Stomach (tissue), 9 donors: ENCODE results near the gene SMC1B. TPM values are rescaled to one million over a fixed set of nuclear protein-coding genes. Genes with fewer than 3 reads are reported as not detected.
"Not testable (repeated sequence)": the region's sequence is repeated elsewhere in the genome, so short reads cannot be mapped to it uniquely, and the experiment has no call there.

ENCODE experiments used
- DNase-seq, 2 donors: peaks; one replicate each; pipeline versions ENCODE4 v3.0.0 to v3.0.0-alpha.2; 2013 to 2019
- H3K27ac ChIP-seq, 5 donors: fragments of 200-600 bp in 4 of 5; sonication (generic) in 4 of 5; one replicate each; pipeline ENCODE4 v1.5.1; 2013 to 2019; ENCODE audit warnings: mild to moderate bottlenecking in 1 of 5, moderate library complexity in 1 of 5
- H3K27me3 ChIP-seq, 3 donors: fragments of 200-600 bp; sonication (generic); one replicate each; pipeline ENCODE4 v1.5.1; 2017 to 2019; ENCODE audit warnings: mixed run types in 1 of 3
- H3K36me3 ChIP-seq, 4 donors: fragments of 200-600 bp; sonication (generic); 1 replicate in 3 of 4; 2 replicates in 1 of 4; pipeline ENCODE4 v1.5.1; 2016 to 2019
- H3K4me1 ChIP-seq, 4 donors: fragments of 200-600 bp; sonication (generic); one replicate each; pipeline ENCODE4 v1.5.1; 2016 to 2019
- H3K4me3 ChIP-seq, 4 donors: fragments of 200-600 bp; sonication (generic) in 3 of 4; one replicate each; pipeline ENCODE4 v1.5.1; 2016 to 2019; ENCODE audit warnings: mild to moderate bottlenecking in 1 of 4
- H3K9me3 ChIP-seq, 4 donors: fragments of 200-600 bp; sonication (generic); one replicate each; pipeline ENCODE4 v1.5.1; 2016 to 2019
- EP300 ChIP-seq: sonication (generic); formaldehyde crosslinking; IDR thresholded peaks from one replicate; pipeline ENCODE4 v1.6.1; 2017; ENCODE audit warnings: antibody characterized with exemption
- POLR2A ChIP-seq, 4 donors: fragments of 450-650 bp; IDR thresholded peaks; one replicate each; pipeline ENCODE4 v1.6.1; 2016; ENCODE audit warnings: antibody characterized with exemption in 4 of 4, control low read depth in 2 of 4, mild to moderate bottlenecking in 1 of 4, moderate library complexity in 1 of 4
- POLR2AphosphoS5 ChIP-seq, 3 donors: sonication (generic); formaldehyde crosslinking; IDR thresholded peaks; one replicate each; pipeline ENCODE4 v1.6.1; 2016; ENCODE audit warnings: antibody characterized with exemption in 3 of 3
- WGBS, 5 donors: extraction: QIAGEN DNeasy Blood & Tissue Kit in 3 of 5; methylation state at CpG; one replicate each; pipeline versions ENCODE4 v1.1.5 to v1.1.7; 2013 to 2018; 5-methylcytosine and 5-hydroxymethylcytosine counted together
- intact Hi-C: fragments of 100-400 bp; cut with DNase I; formaldehyde crosslinking; loops from one replicate; pipeline ENCODE4 v1.15.1; 2023; ENCODE audit warnings: low total_unique reads
- polyA plus RNA-seq, 3 donors: library from polyadenylated mRNA; stranded (reverse); fragments of 200-250 nt; gene quantifications; one replicate each; pipeline ENCODE4 v1.2.3, GENCODE V29; 2013
- total RNA-seq, 5 donors: library from RNA; depleted of rRNA; stranded (reverse); fragments of >200 nt; gene quantifications; one replicate each; pipeline versions ENCODE4 v1.1.0 to v1.2.3, GENCODE V29; 2014 to 2016
- TF ChIP-seq, protein P1 (sequence below), 7 experiments: fragments of 450-650 bp in 4 of 7; fragments of 200-600 bp in 3 of 7; sonication (generic) in 3 of 7; IDR thresholded peaks; one replicate each; pipeline ENCODE4 v1.5.1; 2016 to 2019; ENCODE audit warnings: antibody characterized with exemption in 7 of 7, control low read depth in 2 of 7, mild to moderate bottlenecking in 1 of 7
- donor health status: healthy with polysubstance abuse.
- donor health status: Bipolar disorder and iron deficiency.
- donor health status: healthy.

SMC1B gene
- total and polyA plus RNA-seq, 8 donors, result 0.05 TPM; not detected in 7

DNA sequence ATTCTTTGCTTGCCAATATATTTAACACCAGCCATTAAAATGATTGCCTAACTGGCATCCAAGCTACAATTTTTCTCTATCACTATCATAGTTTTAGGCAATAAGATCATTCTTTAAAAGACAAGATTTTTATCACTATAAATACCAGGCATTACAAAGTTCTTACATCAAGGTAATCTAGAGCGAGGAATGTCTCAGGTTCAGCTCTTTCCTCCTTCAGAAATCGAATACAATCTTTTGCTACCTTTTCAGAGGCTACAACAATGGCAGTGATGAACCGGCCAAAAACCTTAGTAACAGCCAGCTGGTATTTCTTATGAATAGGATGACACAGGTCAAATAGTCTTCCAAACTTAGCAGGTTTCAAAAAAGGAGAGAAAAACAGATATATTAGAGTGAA is 23.9 kb downstream of the SMC1B start:
- H3K9me3 ChIP-seq, result no peaks in the 10 kb centered on the region
- no peak overlapping the region for H3K27ac ChIP-seq
- H3K4me3 ChIP-seq, result no peak overlapping the region
- intact Hi-C loops, result no loop called here
- no peaks in the 10 kb centered on the region for H3K4me1 ChIP-seq
- no peak for TF ChIP-seq POLR2AphosphoS5 (IDR thresholded peaks at IDR 0.05)
- TF ChIP-seq EP300, result no peak
- TF ChIP-seq, protein P1, sequence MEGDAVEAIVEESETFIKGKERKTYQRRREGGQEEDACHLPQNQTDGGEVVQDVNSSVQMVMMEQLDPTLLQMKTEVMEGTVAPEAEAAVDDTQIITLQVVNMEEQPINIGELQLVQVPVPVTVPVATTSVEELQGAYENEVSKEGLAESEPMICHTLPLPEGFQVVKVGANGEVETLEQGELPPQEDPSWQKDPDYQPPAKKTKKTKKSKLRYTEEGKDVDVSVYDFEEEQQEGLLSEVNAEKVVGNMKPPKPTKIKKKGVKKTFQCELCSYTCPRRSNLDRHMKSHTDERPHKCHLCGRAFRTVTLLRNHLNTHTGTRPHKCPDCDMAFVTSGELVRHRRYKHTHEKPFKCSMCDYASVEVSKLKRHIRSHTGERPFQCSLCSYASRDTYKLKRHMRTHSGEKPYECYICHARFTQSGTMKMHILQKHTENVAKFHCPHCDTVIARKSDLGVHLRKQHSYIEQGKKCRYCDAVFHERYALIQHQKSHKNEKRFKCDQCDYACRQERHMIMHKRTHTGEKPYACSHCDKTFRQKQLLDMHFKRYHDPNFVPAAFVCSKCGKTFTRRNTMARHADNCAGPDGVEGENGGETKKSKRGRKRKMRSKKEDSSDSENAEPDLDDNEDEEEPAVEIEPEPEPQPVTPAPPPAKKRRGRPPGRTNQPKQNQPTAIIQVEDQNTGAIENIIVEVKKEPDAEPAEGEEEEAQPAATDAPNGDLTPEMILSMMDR (IDR thresholded peaks at IDR 0.05), result no peak
- no peak for TF ChIP-seq POLR2A (IDR thresholded peaks at IDR 0.05)
- peaks cover 0 to 3% (median 0%) of the 10 kb centered on the region in 3 donors for H3K27me3 ChIP-seq
- 79 to 89% (median 84%) methylated on average over 3 of the region's 3 CpGs for WGBS, 5 donors
- DNase-seq, result no peak
- H3K36me3 ChIP-seq, result no peaks in the 10 kb centered on the region

DNA sequence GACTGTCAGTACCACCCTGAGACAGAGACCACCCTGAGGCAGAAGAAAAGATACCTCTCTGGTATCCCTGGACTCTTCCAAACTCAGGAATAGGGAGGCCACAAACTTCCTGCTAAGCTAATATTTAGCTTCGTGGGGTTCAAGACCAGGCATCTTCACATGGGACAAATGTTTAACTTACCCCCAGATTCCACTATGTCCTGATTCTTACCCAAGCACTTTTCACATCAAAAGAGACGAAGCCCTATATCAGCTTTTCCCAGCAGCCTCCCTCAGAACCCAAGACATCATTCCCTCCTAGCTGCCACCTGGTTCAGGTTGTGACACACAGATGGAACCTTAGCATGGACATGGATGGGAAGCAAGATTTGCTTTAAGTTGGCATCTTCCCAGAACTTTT is 32.1 kb downstream of the SMC1B start:
- DNase-seq, result no peak
- TF ChIP-seq, protein P1 (IDR thresholded peaks at IDR 0.05), result no peak
- no peak for TF ChIP-seq POLR2A (IDR thresholded peaks at IDR 0.05)
- TF ChIP-seq EP300, result no peak
- H3K27ac ChIP-seq, result no peak overlapping the region
- intact Hi-C loops, result no loop called here
- no peaks in the 10 kb centered on the region for H3K9me3 ChIP-seq
- no peaks in the 10 kb centered on the region for H3K36me3 ChIP-seq
- 82 to 94% (median 90%) methylated on average over 2 of the region's 2 CpGs for WGBS, 5 donors
- H3K27me3 ChIP-seq, result no peaks in the 10 kb centered on the region
- no peak overlapping the region for H3K4me3 ChIP-seq
- H3K4me1 ChIP-seq, result peaks cover 0 to 6% (median 0%) of the 10 kb centered on the region in 4 donors

DNA sequence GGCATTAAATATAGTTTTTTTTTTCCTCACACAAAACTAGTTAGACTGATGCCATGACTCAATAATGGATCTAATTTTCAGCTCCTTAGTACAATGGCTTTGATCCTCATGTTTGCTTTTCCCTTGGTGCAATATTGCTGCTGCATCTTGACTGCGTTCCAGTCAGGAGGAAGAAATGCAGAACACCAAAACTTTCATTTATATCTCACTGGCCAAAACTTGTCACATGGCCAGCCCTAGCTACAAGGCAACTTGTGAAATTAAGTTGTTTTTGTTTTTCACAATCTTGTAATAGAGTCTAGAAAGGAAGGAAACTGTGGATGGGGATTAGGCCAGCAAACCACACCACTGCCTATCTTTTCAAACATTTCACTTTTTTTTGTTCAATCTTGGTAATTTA is 36.7 kb downstream of the SMC1B start:
- peaks cover 0 to 6% (median 0%) of the 10 kb centered on the region in 4 donors for H3K4me1 ChIP-seq
- H3K9me3 ChIP-seq, result no peaks in the 10 kb centered on the region
- no peak for TF ChIP-seq POLR2AphosphoS5 (IDR thresholded peaks at IDR 0.05)
- no peak for TF ChIP-seq EP300
- TF ChIP-seq POLR2A (IDR thresholded peaks at IDR 0.05), result no peak
- TF ChIP-seq, protein P1 (IDR thresholded peaks at IDR 0.05), result no peak
- intact Hi-C loops, result no loop called here
- WGBS, 5 donors, result 43 to 61% (median 55%) methylated on average over 1 of the region's 1 CpG
- peak in 1 of 2 donors; percentile 15 for DNase-seq
- H3K36me3 ChIP-seq, result no peaks in the 10 kb centered on the region
- H3K27ac ChIP-seq, result no peak overlapping the region
- H3K27me3 ChIP-seq, result no peaks in the 10 kb centered on the region
- no peak overlapping the region for H3K4me3 ChIP-seq

DNA sequence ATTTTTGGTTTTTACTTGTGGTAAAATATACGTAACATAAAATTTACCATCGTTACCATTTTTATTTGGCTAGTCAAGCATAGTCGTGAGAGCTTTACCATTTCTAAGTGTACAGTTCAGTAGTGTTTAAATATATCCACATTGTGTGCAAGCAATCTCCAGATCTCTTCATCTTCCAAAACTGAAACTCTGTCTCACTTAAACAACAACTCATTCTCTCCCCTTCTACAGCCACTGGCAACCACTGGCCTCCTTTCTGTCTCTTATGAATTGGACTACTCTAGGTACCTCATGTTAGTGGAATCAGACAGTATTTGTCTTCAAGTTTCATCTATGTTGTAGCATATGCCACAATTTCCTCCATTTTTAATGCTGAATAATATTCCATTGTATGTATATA is 37.4 kb downstream of the SMC1B start:
- TF ChIP-seq POLR2AphosphoS5 (IDR thresholded peaks at IDR 0.05) (no peak), EP300 (no peak), POLR2A (IDR thresholded peaks at IDR 0.05) (no peak)
- TF ChIP-seq, protein P1 (IDR thresholded peaks at IDR 0.05), result no peak
- no peak for DNase-seq
- Histone ChIP-seq H3K4me1 (peaks cover 0 to 6% (median 0%) of the 10 kb centered on the region in 4 donors), H3K27ac (no peak overlapping the region), H3K36me3 (no peaks in the 10 kb centered on the region), H3K4me3 (no peak overlapping the region), H3K27me3 (no peaks in the 10 kb centered on the region), H3K9me3 (no peaks in the 10 kb centered on the region)
- intact Hi-C loops, result no loop called here
- 75 to 96% (median 88%) methylated on average over 3 of the region's 3 CpGs for WGBS, 5 donors

DNA sequence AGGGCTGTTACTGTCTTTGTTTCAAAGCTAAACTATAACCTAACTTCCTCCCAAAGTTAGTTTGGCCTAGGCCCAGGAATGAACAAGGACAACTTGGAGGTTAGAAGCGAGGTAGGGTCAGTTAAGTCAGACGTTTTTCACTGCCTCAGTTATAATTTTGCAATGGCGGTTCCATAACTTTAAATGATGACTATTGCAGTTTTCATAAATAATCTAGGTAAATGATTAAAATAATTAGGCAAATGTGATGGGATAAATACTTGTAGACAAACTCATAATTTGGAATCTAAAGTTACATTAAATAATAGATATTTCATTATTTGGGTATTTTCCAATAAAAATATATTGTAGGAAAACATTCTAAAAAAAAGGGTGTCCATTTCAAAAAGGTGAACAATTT is 39.8 kb downstream of the SMC1B start:
- DNase-seq, H3K4me3 ChIP-seq, intact Hi-C loops, H3K27ac ChIP-seq, H3K36me3 ChIP-seq, H3K27me3 ChIP-seq, H3K9me3 ChIP-seq, H3K4me1 ChIP-seq: not testable (repeated sequence)
- WGBS, 5 donors, result 83 to 92% (median 89%) methylated on average over 3 of the region's 3 CpGs
